OCI-LY3 (cell line): ENCODE results near the gene SAV1.
A peak's percentile ranks its signal among the peaks of the same experiment; 100 is the strongest.

Source experiments
- CTCF ChIP-seq: fragments of 200-600, 300-600 bp; sonication (generic); IDR thresholded peaks from 2 replicates; pipeline ENCODE4 v1.5.1; 2014; ENCODE audit warnings: antibody characterized with exemption, low read length, low read depth
- EZH2phosphoT487 ChIP-seq: fragments of 200-600 bp; shearing (Covaris generic); IDR thresholded peaks from 2 replicates; pipeline ENCODE4 v1.6.1; 2018; ENCODE audit warnings: antibody characterized with exemption, mixed run types, low read depth

- TF ChIP-seq CTCF (peak; percentile 81), EZH2phosphoT487 (no peak)
These were observed 48.5 kb downstream of the SAV1 start for GRCh38 chr14:50619569-50620141.
